Hepatocyte (in vitro differentiated cells): Measurements from ENCODE around the gene RCHY1.

ENCODE experiments used
- EZH2 ChIP-seq: fragments of 200-600 bp; sonication (generic); IDR thresholded peaks from 2 replicates; pipeline ENCODE4 v1.6.1; 2016; ENCODE audit warnings: antibody characterized with exemption, mild to moderate bottlenecking, borderline replicate concordance
- TF ChIP-seq, protein P1 (sequence below): fragments of 200-600 bp; sonication (generic); IDR thresholded peaks from 2 replicates; pipeline ENCODE4 v1.5.1; 2016; ENCODE audit warnings: antibody characterized with exemption, mild to moderate bottlenecking; ENCODE audit not compliant: poor library complexity

DNA sequence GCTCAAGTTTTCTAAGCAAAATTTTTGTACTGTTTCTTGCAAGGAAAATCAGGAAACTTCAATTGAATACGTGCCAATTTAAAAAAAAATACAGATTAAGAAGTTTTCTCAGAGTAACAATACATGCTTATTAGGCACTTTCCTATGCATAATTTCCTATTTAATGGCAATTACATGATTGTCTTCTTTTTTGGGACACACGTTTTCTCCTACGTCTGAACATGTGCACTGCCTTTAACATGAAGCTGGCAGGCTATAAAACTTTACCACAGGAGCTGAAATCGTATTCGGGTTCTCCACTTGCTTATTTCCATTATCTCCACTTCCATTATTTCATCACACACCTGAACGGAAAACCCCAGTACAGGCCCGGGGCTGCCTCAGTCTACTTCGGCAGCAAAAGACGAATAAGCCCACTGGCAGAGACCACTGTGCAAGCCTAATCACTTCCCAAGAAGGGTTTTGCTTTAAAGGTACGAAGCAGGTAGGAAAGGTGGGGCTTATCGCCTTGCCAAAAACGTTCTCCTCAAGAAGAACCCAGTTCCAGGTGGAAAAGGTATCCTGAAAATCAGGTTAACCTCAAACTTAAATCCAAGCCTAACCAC lies 575 bp downstream of the RCHY1 start:
- no peak for TF ChIP-seq EZH2
- TF ChIP-seq, protein P1, sequence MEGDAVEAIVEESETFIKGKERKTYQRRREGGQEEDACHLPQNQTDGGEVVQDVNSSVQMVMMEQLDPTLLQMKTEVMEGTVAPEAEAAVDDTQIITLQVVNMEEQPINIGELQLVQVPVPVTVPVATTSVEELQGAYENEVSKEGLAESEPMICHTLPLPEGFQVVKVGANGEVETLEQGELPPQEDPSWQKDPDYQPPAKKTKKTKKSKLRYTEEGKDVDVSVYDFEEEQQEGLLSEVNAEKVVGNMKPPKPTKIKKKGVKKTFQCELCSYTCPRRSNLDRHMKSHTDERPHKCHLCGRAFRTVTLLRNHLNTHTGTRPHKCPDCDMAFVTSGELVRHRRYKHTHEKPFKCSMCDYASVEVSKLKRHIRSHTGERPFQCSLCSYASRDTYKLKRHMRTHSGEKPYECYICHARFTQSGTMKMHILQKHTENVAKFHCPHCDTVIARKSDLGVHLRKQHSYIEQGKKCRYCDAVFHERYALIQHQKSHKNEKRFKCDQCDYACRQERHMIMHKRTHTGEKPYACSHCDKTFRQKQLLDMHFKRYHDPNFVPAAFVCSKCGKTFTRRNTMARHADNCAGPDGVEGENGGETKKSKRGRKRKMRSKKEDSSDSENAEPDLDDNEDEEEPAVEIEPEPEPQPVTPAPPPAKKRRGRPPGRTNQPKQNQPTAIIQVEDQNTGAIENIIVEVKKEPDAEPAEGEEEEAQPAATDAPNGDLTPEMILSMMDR = no peak
